NCI-H1694 (cell line): Measurements from ENCODE around the gene TUBB3.
A peak's percentile ranks its signal among the peaks of the same experiment; 100 is the strongest.
"Not testable (repeated sequence)": the region's sequence is repeated elsewhere in the genome, so short reads cannot be mapped to it uniquely, and the experiment has no call there.

ENCODE experiments used
- DNase-seq: peaks from one replicate; lab custom pipeline; 2025; lab: John Stamatoyannopoulos, UW

TUBB3 gene

DNA sequence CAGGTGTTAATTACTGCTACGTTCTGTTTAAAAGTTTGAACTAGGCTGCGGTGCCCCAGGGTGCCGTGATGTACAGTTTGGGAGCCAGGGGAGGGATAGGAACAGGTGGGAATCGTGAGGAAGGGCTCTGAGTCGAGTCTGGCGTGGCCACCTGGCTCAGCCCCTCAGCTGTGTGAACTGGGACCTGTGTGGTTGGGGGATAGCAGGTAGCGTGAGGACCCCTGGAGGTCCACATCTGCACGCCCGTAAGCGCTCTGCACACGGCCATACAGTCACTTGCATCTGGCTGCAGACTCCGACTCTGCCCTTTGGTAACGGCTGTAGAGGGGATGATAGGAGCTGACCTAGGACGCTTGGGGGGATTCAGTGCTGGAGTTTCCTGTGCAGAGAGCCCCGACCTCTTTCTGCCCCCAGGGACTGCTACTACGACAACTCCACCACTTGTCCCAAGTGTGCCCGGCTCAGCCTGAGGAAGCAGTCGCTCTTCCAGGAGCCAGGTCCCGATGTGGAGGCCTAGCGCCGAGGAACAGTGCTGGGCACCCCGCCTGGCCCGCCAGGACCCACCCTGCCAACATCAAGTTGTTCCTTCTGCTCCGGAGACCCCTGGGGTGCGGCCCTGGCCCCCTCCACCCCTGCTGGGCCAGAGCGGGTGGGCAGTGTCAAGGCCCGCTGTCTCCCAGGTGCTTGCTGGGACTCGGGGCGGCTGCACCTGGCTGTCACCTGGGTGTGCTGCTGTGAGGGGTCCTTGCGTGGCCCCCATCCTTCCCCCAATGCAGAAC lies 42.5 kb downstream of the TUBB3 start:
- no peak for DNase-seq

DNA sequence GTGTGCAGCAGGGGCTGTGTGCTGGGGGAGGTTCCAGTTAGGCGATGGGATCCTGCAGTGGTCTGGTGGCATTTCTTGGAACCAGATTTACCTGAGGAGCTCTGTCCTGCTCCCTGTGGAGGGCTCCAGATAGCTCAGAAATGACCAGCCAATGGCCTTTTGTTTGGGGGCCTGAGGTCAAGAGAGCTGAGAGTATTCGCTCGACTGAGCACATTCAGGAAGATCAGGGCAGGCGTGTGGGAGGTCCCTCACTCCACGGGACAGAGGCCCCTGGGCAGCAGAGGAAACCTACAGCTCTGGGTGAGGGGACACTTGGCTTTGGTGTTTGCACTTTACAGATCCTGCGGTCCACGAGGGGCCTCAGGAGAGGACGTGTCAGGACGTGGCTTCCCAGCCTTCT lies 43.6 kb downstream of the TUBB3 start:
- no peak for DNase-seq

DNA sequence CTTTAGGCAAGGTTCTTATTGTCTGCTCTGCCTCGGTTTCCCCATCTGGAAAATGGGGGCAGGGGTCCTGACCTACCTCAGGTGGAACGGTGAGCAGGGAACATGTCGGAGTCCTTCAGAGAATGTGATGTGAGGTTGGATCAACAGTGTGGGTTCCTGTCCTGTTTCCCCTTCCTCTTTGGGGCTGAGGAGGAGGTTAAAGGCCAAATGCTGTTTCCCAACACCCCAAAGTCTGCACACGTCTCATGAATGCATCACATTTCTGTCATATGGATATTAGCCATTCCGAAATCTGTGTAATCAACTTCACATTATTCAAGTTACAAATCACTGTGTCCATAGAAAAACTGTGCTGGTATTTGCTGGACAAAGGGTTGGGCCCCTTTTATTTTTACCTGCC lies 44.3 kb downstream of the TUBB3 start:
- not testable (repeated sequence) for DNase-seq

DNA sequence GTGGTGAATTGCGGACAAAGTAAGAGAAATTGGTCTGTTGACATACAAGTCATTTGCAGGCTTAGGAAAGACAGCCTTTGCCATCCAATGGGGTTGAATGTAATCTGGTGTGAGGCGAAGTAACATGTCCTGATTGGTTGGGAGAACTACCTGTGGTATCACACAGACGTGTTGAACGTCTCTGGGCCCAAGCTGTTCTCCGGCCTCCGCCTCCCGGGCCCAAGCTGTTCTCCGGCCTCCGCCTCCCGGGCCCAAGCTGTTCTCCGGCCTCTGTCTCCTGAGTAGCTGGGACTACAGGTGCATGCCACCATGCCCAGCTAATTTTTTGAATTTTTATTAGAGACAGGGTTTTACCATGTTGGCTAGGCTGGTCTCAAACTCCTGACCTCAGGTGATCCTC lies 44.9 kb downstream of the TUBB3 start:
- DNase-seq, result not testable (repeated sequence)

DNA sequence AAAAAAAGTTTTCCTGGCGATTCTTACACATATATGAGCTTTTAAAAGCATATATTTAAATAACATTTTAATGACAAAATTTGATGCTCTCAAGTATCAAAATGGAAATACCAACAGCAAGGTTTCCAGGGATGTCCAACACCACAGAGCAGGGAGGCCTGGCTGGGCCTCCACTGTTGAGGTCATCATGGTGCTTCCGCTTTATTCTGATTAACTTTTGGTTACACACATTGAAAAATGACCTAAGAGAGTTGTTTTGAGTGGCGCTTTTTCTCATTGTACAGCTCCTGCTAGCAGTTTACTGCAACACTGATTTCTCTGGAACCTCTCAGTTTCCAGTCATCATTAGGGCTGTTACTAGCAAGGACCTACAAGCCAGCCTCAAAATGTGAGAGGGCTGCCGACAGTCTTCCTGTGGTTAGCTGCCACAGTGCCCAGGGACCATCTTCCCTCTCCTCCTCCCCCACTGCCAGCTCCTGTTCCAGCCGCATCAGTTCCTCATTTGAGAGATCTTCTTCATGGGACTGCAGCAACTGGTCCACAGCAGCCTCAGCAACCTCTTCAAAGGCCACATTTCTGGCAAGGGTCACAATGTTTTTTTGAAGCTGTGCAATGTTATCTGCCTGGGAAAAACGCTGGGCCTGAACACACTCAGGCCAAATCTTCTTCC lies 46.7 kb downstream of the TUBB3 start:
- no peak for DNase-seq

DNA sequence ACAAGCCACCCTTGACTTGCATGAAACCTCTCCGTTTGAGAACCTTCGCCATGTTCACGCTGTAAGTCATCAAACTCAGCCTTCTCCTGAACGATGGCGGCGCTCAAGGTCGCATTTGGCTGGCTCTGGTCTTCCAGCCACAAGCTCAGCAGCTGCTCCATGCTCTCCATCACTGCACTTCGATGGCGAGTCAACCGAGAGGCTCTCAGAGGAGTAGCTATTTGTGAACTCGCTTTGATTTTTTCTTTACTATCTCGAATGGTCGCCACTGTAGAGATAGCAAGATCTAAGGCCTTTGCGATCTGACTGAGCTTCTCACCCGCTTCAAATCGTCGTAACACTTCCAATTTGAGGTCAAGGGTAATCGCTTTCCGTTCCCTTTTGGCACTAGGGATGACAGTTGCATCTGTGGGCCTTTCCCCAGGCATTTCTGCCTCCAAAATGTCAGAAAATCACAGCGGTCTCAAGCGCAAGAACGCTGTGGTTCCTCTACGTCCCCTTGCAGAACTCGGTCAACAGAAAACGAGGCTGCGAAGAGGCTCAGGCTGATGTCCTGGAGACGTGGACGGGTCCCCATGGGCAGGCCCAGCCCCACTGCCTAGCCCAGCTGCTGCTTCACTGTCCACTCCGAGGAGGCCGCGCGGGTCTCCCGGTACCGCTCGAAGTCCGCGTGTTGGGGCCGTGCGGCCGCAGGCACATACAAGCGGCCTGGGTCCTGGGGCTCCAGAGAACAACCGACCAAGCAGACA lies 48.5 kb downstream of the TUBB3 start:
- no peak for DNase-seq

DNA sequence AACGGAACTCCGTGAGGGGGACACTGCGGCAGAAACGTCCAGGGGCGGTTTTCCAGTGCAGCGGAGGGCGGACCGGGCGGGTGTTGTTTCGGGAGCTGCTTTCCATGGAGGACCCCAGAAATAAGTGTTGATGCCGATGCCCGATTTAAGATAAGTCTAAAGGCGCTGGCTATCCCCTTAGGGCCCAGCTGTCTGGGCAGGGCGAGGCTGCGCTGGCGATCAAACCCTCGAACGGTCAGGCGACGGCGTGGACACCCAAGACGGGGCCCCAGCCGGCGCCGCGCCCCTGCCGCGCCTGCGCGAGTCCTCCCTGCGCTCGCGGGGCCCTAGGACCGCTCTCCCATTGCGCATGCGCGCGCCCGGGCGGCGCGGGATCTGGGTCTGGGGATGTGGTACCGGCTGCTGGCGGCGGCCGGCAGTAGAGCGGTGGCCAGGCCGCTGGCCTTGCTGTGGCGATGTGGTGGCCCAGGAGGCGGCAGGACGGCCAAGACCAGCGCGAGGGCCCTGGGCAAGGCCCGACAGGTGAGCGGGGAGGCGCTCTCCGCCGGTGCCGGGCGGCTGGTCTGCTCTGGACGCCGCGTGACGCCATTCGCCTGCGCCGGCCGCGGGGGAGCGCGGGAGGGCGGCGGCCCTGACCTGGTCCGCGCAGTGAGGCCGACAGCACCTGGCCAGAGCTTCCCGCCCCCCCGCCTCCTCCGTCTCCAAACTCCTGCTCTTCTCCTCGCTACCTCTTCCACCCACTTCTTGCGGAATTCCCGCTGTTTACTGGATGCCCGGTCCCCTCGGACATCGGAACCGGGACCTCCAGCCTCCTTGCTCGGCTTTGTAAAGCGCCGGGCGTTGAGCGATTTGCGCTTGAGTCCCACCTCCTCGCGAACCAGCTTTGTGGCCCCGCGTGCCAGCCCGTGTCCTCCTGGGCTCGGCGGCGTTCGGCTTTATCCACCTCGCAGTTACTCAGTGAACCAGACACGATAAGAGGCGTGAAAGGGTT lies 49.4 kb downstream of the TUBB3 start:
- peak; percentile 59 for DNase-seq

DNA sequence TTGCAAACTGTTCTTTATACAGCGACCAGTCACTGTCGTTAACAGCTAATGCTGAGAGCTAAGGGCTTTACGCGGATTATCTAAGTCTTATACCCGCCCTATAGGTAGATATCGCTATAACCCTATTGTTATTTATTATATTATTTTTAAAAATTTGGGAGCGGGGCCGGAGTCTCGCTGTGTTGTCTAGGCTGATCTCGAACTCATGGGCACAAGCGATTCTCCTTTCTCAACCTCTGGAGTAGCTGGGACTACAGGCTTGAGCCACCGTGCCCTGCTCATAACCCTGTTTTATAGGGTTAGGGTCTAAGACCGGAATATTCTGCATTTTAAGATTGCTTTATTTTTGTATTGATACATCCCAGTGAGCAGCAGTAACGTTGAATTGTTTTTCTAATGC lies 50.1 kb downstream of the TUBB3 start:
- DNase-seq, result no peak

DNA sequence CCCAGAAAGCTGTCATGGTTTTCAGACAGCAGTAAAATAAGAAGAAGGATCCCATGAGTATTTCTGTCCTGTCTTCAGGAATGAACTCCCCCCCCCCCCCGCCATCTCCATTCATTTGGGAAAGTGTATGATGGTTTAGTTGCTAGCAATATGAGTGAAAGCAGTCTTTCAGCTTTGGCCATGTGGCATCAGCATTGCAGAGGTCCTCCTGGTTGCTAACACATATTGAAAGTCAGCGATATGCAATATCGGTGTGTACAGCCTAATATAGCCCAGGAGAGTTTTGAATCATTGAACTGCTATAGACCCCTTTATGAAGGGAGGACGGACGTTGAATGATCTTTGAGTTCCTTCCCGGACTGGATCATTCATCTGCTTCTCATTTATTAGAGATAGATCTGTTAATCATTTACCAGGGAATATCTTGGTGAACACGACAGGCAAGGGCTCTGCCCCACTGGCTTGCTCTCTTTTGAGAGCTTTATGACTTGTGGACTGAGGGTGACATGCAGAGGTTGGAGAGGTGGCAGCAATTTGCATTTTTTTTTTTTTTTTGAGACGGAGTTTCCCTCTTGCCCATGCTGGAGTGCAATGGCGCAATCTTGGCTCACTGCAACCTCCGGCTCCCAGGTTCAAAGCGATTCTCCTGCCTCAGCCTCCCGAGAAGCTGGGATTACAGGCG lies 50.7 kb downstream of the TUBB3 start:
- no peak for DNase-seq

DNA sequence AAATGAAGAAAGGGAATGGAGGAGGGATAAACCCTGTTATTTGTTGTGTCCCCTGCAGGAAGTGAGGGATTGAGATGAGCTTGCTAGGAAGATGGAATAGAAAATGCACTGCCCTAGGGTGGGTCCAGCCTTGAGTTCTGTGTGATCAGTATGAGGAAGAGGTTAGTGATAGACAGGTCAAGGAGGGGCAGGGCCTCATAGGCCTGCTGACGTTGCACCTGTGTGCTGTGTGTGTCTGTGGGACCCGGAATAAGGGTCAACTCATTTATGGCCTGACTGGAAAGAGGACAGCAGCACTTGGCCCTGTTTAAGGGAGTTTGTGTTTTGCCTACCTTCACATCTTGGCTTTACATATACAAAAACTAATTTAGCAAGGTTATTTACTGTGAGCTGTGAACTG lies 51.7 kb downstream of the TUBB3 start:
- DNase-seq, result no peak

DNA sequence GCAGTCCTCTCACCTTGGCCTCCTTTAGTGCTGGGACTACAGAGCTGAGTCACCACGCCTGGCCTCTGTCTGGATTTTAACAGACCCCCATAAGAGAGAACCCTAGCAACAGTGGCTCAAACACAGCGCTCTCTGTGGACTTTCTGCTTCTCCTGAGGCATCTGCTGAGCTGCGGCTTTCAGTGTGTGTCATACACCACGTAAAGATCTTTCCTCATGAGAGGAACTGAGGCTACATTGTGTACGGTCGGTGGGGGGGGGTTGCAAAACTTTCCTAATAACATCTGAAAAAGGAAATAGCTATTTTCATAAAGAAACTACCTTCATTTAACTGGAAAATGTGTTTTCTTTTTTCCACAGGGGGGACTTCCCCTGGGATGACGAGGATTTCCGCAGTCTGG lies 58.3 kb downstream of the TUBB3 start:
- DNase-seq, result no peak

DNA sequence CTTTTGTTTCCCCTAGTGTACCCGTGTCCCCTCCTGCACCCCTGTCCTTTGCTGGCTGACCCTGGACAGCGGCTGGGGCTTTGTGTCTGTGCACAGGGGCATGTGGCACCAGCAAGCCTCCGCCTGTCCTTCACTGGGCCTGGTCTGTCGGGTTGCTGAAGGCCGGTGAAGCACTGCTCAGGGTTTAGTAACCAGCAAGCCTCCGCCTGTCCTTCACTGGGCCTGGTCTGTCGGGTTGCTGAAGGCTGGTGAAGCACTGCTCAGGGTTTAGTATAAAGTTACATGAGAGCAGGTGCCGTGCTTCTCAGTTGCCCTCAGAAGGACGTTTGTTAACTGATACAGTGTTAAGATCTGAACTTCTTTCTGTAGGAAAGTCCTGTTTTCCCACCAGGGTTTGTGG lies 59.2 kb downstream of the TUBB3 start:
- DNase-seq, result no peak

DNA sequence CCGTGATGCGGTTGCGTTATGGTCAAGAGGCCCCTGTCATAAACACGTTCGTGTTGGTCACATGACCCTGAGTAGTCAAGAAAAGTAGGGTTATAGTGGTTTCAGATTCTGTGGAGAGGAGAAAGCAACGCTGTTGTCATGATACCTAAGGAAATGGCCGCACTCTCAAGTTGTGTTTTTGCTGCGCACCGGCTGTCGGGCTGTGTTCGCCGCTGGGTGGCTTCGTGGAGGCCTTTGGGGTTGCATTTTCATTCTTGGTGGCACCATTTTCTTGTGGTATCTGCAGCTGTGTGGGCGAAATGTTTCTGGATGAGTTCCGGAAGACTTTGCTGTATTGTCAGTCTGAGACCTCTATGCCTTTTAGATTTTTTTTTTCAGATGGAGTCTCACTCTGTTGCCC lies 60.4 kb downstream of the TUBB3 start:
- no peak for DNase-seq

DNA sequence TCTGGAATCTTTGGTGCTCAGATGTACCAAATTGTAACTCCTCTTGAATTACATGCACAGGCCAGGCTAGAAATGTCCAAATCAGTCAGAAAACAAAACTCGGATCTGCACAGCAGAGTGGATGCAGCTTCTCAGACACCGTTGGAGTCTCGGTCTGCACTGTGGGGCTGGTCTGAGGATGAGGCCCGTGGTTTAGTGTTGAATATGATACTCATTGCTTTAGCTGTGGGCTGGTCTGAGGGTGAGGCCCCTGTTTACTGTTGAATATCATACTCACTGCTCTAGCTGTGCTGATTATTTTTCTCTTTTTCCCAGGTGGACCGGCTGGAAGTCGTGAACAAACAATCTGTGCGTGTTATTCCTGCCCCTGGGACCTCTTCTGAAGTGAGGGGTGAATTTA lies 61.1 kb downstream of the TUBB3 start:
- no peak for DNase-seq

DNA sequence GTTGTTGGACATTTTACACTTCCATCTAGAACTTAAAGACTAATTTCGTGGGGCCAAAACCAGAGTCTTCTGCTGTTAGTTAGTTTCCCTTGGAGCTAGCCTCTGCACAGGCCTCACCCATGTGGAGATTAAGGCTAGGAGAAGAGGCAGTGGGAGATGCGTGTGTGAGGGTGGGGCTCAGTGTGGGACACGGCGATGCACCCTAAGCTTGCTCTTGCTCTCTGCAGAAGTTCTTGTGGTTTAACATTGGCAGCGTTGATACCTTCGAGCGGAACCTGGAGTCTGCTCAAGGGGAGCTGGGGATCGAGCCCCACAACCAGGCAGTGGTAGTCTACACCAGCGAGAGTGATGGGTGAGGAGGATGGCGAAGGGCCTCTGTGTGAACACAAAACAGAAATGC lies 62.1 kb downstream of the TUBB3 start:
- no peak for DNase-seq
